ENCODE results near the gene UNC13A. TPM values are rescaled to one million over a fixed set of nuclear protein-coding genes. Genes with fewer than 3 reads are reported as not detected.

Gene UNC13A
- total and polyA plus RNA-seq, 12 donors, result 0.57 to 9.7 (median 1.8) TPM

DNA sequence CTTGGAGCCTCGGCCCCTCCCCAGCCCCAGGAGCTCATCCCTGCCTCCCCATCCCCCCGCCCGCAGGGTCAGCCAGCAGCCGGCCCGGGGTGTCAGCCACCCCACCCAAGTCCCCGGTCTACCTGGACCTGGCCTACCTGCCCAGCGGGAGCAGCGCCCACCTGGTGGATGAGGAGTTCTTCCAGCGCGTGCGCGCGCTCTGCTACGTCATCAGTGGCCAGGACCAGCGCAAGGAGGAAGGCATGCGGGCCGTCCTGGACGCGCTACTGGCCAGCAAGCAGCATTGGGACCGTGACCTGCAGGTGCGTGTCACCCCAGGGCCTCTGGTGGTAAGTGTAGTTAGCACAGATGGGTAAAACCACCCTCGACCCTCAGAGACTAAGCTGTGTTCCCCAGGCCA is 45.0 kb upstream of the UNC13A start:
- H3K27me3 ChIP-seq, result no peaks in the 10 kb centered on the region
- H3K9me3 ChIP-seq (replicated peaks in 1 of 3), result no peaks in the 10 kb centered on the region
- WGBS, 4 donors, result 95 to 99% (median 96%) methylated on average over 4 to 22 of the region's 22 CpGs
- H3K36me3 ChIP-seq (replicated peaks in 1 of 2), result peaks cover 0 to 65% of the 10 kb centered on the region in 2 donors
- no peak overlapping the region for H3K4me3 ChIP-seq
- no peaks in the 10 kb centered on the region for H3K4me1 ChIP-seq (replicated peaks in 1 of 2)
- intact Hi-C loops (cut with DNase I), result no loop called here
- H3K27ac ChIP-seq, result no peak overlapping the region
- TF ChIP-seq, protein P1, sequence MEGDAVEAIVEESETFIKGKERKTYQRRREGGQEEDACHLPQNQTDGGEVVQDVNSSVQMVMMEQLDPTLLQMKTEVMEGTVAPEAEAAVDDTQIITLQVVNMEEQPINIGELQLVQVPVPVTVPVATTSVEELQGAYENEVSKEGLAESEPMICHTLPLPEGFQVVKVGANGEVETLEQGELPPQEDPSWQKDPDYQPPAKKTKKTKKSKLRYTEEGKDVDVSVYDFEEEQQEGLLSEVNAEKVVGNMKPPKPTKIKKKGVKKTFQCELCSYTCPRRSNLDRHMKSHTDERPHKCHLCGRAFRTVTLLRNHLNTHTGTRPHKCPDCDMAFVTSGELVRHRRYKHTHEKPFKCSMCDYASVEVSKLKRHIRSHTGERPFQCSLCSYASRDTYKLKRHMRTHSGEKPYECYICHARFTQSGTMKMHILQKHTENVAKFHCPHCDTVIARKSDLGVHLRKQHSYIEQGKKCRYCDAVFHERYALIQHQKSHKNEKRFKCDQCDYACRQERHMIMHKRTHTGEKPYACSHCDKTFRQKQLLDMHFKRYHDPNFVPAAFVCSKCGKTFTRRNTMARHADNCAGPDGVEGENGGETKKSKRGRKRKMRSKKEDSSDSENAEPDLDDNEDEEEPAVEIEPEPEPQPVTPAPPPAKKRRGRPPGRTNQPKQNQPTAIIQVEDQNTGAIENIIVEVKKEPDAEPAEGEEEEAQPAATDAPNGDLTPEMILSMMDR (IDR thresholded peaks at IDR 0.05), result no peak
- no peak for DNase-seq

DNA sequence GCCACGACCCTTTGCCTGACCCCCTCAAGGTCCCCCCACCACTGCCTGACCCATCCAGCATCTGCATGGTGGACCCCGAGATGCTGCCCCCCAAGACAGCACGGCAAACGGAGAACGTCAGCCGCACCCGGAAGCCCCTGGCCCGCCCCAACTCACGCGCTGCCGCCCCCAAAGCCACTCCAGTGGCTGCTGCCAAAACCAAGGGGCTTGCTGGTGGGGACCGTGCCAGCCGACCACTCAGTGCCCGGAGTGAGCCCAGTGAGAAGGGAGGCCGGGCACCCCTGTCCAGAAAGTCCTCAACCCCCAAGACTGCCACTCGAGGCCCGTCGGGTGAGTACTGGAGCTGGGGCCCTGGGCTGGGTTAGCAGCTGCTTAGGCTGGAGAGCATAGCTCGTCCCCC is 39.7 kb upstream of the UNC13A start:
- no peaks in the 10 kb centered on the region for H3K4me1 ChIP-seq (replicated peaks in 1 of 2)
- 89 to 95% (median 94%) methylated on average over 4 to 19 of the region's 19 CpGs for WGBS, 4 donors
- H3K36me3 ChIP-seq (replicated peaks in 1 of 2), result peaks cover 0 to 83% of the 10 kb centered on the region in 2 donors
- intact Hi-C loops (cut with DNase I), result no loop called here
- TF ChIP-seq, protein P1 (IDR thresholded peaks at IDR 0.05), result no peak
- TF ChIP-seq POLR2A (IDR thresholded peaks at IDR 0.05), result no peak
- H3K27ac ChIP-seq, result no peak overlapping the region
- no peaks in the 10 kb centered on the region for H3K9me3 ChIP-seq (replicated peaks in 1 of 3)
- H3K4me3 ChIP-seq, result no peak overlapping the region
- no peak for DNase-seq
- H3K27me3 ChIP-seq, result no peaks in the 10 kb centered on the region

DNA sequence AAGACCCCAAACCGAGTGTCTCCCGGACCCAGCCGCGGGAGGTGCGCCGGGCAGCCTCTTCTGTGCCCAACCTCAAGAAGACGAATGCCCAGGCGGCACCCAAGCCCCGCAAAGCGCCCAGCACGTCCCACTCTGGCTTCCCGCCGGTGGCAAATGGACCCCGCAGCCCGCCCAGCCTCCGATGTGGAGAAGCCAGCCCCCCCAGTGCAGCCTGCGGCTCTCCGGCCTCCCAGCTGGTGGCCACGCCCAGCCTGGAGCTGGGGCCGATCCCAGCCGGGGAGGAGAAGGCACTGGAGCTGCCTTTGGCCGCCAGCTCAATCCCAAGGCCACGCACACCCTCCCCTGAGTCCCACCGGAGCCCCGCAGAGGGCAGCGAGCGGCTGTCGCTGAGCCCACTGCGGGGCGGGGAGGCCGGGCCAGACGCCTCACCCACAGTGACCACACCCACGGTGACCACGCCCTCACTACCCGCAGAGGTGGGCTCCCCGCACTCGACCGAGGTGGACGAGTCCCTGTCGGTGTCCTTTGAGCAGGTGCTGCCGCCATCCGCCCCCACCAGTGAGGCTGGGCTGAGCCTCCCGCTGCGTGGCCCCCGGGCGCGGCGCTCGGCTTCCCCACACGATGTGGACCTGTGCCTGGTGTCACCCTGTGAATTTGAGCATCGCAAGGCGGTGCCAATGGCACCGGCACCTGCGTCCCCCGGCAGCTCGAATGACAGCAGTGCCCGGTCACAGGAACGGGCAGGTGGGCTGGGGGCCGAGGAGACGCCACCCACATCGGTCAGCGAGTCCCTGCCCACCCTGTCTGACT is 39.0 kb upstream of the UNC13A start:
- Histone ChIP-seq H3K9me3 (replicated peaks in 1 of 3) (no peaks in the 10 kb centered on the region), H3K36me3 (replicated peaks in 1 of 2) (peaks cover 0 to 78% of the 10 kb centered on the region in 2 donors), H3K27me3 (no peaks in the 10 kb centered on the region), H3K4me1 (replicated peaks in 1 of 2) (no peaks in the 10 kb centered on the region), H3K4me3 (no peak overlapping the region), H3K27ac (no peak overlapping the region)
- intact Hi-C loops (cut with DNase I), result no loop called here
- no peak for DNase-seq
- 91 to 100% (median 92%) methylated on average over 3 to 62 of the region's 62 CpGs for WGBS, 4 donors
- TF ChIP-seq POLR2A (IDR thresholded peaks at IDR 0.05), result no peak
- TF ChIP-seq, protein P1 (IDR thresholded peaks at IDR 0.05), result no peak

DNA sequence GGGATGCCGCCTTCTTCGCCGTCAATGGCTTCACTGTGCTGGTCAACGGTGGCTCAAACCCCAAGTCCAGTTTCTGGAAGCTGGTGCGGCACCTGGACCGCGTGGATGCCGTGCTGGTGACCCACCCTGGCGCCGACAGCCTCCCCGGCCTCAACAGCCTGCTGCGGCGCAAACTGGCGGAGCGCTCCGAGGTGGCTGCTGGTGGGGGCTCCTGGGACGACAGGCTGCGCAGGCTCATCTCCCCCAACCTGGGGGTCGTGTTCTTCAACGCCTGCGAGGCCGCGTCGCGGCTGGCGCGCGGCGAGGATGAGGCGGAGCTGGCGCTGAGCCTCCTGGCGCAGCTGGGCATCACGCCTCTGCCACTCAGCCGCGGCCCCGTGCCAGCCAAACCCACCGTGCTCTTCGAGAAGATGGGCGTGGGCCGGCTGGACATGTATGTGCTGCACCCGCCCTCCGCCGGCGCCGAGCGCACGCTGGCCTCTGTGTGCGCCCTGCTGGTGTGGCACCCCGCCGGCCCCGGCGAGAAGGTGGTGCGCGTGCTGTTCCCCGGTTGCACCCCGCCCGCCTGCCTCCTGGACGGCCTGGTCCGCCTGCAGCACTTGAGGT is 38.1 kb upstream of the UNC13A start:
- no peak overlapping the region for H3K4me3 ChIP-seq
- peaks cover 0 to 81% of the 10 kb centered on the region in 2 donors for H3K36me3 ChIP-seq (replicated peaks in 1 of 2)
- no peak overlapping the region for H3K27ac ChIP-seq
- 93 to 99% (median 96%) methylated on average over 19 to 59 of the region's 59 CpGs for WGBS, 4 donors
- H3K27me3 ChIP-seq, result no peaks in the 10 kb centered on the region
- peaks cover 4 to 5% of the 10 kb centered on the region in 2 donors for H3K4me1 ChIP-seq (replicated peaks in 1 of 2)
- no peak for DNase-seq
- no peak for TF ChIP-seq POLR2A (IDR thresholded peaks at IDR 0.05)
- TF ChIP-seq, protein P1 (IDR thresholded peaks at IDR 0.05), result no peak
- H3K9me3 ChIP-seq (replicated peaks in 1 of 3), result no peaks in the 10 kb centered on the region
- intact Hi-C loops (cut with DNase I), result no loop called here

All from adrenal gland (tissue), 12 donors.